Calu3 (cell line): Measurements from ENCODE around the gene SLC22A12. TPM values are rescaled to one million over a fixed set of nuclear protein-coding genes. Genes with fewer than 3 reads are reported as not detected.

ENCODE experiments used
- BruUV-seq: library from RNA; stranded (reverse); fragments of 400-500 nt; replicated peaks from 2 replicates; lab custom pipeline; 2021; lab: Mats Ljungman, UMichigan
- CTCF ChIA-PET: fragments of 300-600 bp; sonication (Branson Sonifier 250); formaldehyde crosslinking; loops from one replicate; lab custom pipeline; 2022; ENCODE audit warnings: antibody characterized with exemption; lab: Charles Lee
- DNase-seq: peaks from one replicate; pipeline ENCODE4 v3.0.0; 2022
- H3K27ac Mint-ChIP-seq: one replicate; pipeline ENCODE4 v1.8.0; 2022; ENCODE audit warnings: mixed read lengths; ENCODE audit not compliant: unreplicated experiment
- H3K27me3 Mint-ChIP-seq: one replicate; pipeline ENCODE4 v1.8.0; 2022; ENCODE audit warnings: mixed read lengths; ENCODE audit not compliant: unreplicated experiment
- H3K36me3 Mint-ChIP-seq: one replicate; pipeline ENCODE4 v1.8.0; 2022; ENCODE audit warnings: mild to moderate bottlenecking, moderate library complexity, mixed read lengths; ENCODE audit not compliant: insufficient read depth, unreplicated experiment
- H3K4me1 Mint-ChIP-seq: one replicate; pipeline ENCODE4 v1.8.0; 2022; ENCODE audit warnings: mild to moderate bottlenecking, low read depth, mixed read lengths; ENCODE audit not compliant: unreplicated experiment
- H3K4me3 Mint-ChIP-seq: one replicate; pipeline ENCODE4 v1.8.0; 2022; ENCODE audit warnings: mild to moderate bottlenecking, low read depth, moderate library complexity, mixed read lengths; ENCODE audit not compliant: unreplicated experiment
- H3K9me3 Mint-ChIP-seq: one replicate; pipeline ENCODE4 v1.8.0; 2022; ENCODE audit warnings: low read depth, mixed read lengths; ENCODE audit not compliant: unreplicated experiment
- intact Hi-C: fragments of 100-400 bp; cut with micrococcal nuclease; formaldehyde crosslinking; loops from one replicate; pipeline ENCODE4 v1.10.0; 2022; ENCODE audit not compliant: unreplicated experiment
- total RNA-seq: library from RNA; stranded (reverse); gene quantifications from 2 replicates; pipeline ENCODE4 v1.2.3, GENCODE V29; 2022
- TF ChIP-seq, protein P1 (sequence below): fragments of 200-600 bp; IDR thresholded peaks from one replicate; pipeline ENCODE4 v1.8.0; 2022; ENCODE audit warnings: antibody characterized with exemption; ENCODE audit not compliant: unreplicated experiment

The SLC22A12 gene
- total RNA-seq, 1 experiment from 2014 or later = not detected

DNA sequence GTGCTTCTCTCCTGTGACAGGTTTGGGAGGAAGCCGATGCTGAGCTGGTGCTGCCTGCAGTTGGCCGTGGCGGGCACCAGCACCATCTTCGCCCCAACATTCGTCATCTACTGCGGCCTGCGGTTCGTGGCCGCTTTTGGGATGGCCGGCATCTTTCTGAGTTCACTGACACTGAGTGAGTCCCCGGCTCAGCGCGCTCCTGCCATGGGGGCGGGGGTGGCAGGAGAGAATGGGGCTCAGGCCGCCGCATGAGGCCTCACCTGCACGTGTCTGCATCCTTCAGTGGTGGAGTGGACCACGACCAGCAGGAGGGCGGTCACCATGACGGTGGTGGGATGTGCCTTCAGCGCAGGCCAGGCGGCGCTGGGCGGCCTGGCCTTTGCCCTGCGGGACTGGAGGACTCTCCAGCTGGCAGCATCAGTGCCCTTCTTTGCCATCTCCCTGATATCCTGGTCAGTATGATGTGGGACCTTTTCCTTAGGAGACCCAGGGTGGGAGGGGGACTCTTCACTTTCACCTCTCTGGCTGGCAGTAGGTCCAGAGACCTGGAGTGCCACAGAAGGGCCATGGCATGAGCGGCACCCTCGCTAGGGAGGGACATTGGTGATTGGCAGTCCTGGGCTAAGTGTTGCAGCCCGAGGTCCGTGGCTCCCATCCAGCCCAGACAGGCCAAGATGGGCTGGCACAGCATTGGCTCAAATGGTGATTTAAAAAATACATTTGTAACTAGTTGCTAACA, 28.9 kb upstream of the SLC22A12 start:
- H3K27me3 Mint-ChIP-seq = peaks cover 58% of the 10 kb centered on the region
- no peak overlapping the region for H3K27ac Mint-ChIP-seq
- intact Hi-C loops = no loop called here
- H3K4me3 Mint-ChIP-seq = no peak overlapping the region
- TF ChIP-seq, protein P1, sequence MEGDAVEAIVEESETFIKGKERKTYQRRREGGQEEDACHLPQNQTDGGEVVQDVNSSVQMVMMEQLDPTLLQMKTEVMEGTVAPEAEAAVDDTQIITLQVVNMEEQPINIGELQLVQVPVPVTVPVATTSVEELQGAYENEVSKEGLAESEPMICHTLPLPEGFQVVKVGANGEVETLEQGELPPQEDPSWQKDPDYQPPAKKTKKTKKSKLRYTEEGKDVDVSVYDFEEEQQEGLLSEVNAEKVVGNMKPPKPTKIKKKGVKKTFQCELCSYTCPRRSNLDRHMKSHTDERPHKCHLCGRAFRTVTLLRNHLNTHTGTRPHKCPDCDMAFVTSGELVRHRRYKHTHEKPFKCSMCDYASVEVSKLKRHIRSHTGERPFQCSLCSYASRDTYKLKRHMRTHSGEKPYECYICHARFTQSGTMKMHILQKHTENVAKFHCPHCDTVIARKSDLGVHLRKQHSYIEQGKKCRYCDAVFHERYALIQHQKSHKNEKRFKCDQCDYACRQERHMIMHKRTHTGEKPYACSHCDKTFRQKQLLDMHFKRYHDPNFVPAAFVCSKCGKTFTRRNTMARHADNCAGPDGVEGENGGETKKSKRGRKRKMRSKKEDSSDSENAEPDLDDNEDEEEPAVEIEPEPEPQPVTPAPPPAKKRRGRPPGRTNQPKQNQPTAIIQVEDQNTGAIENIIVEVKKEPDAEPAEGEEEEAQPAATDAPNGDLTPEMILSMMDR = no peak
- H3K36me3 Mint-ChIP-seq = no peaks in the 10 kb centered on the region
- no peak for DNase-seq
- CTCF ChIA-PET = interaction anchor here (0.5 kb wide), 1 partner anchor 805 kb away, joined by 3 read pairs; no protein-coding TSS in a partner anchor
- peaks cover 6% of the 10 kb centered on the region for H3K4me1 Mint-ChIP-seq
- H3K9me3 Mint-ChIP-seq = no peaks in the 10 kb centered on the region
- no TSS peak for BruUV-seq

DNA sequence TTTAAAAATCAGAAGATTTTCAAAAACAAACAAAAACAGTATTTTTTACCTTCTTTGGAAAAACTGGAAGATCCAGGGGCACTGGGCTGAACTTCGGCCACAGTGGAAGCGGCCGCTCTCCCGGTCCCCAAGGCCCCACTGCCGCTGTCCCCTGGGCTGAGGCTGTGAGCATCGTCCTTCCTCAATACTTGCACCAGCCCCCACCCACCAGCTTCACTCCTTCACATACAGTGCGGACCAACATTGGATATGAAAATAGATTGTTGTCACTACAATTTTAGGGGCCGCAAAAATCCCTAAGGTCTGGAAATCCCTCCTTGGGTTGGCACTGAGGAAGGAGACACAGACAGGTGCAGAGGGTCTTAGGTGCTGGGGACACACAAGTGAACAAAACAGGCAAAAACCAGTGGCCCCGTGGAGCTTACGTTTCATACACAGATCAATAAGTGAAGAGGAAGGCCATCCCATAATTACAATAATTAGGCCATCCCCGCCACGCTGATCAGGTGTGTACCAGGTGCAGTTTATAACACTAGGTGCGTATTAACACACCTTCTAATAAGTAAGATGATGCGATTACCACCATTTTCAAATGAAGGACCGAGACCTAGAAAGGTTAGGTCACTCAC, 28.2 kb upstream of the SLC22A12 start:
- H3K27ac Mint-ChIP-seq = no peak overlapping the region
- TF ChIP-seq, protein P1 = no peak
- CTCF ChIA-PET = no interaction called here
- H3K4me3 Mint-ChIP-seq = no peak overlapping the region
- no peaks in the 10 kb centered on the region for H3K9me3 Mint-ChIP-seq
- H3K4me1 Mint-ChIP-seq = peaks cover 6% of the 10 kb centered on the region
- no peaks in the 10 kb centered on the region for H3K36me3 Mint-ChIP-seq
- no TSS peak for BruUV-seq
- H3K27me3 Mint-ChIP-seq = peaks cover 65% of the 10 kb centered on the region
- intact Hi-C loops = no loop called here
- no peak for DNase-seq

DNA sequence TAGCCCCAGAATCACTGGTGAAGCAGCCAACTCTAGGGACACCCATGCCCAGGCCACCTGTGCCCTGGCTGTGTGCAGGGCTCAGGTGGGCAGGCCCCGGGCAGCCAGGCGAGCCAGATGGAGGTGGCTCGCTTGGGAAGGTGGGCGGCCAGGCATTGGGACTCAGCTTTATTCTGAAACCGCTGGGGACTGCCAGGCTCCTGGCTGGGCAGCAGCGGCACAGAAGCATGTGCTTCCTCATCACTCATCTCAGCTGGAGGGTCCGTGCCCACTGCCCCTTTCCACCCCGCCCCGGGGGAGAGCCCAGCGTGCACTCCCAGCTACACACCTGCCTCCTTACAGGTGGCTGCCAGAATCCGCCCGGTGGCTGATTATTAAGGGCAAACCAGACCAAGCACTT, 27.1 kb upstream of the SLC22A12 start:
- BruUV-seq = no TSS peak
- DNase-seq = no peak
- H3K9me3 Mint-ChIP-seq = no peaks in the 10 kb centered on the region
- H3K27me3 Mint-ChIP-seq = peaks cover 59% of the 10 kb centered on the region
- no peak overlapping the region for H3K4me3 Mint-ChIP-seq
- intact Hi-C loops = no loop called here
- TF ChIP-seq, protein P1 = no peak
- CTCF ChIA-PET = interaction anchor here (1.2 kb wide), 1 partner anchor 89 kb away, joined by 3 read pairs; no protein-coding TSS in a partner anchor
- peaks cover 6% of the 10 kb centered on the region for H3K4me1 Mint-ChIP-seq
- H3K27ac Mint-ChIP-seq = no peak overlapping the region
- H3K36me3 Mint-ChIP-seq = no peaks in the 10 kb centered on the region

DNA sequence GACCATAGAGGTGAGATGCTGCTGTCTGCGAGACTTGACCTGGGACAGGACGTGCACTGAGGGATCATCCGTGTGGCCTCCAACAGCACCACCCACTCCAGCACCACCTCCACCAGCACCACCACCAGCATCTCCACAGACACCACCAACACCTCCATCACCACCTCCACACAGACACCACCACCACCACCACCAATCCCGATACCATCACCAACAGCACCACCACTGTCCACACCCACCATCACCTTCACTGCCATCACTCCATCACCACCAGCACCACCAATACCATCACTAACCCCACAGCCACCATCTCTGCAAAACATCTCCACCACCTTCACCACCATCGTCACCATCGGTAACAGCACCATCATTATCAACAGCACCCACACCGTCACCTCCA, 26.6 kb upstream of the SLC22A12 start:
- Mint-ChIP-seq H3K4me1 (peaks cover 6% of the 10 kb centered on the region), H3K27me3 (peaks cover 54% of the 10 kb centered on the region), H3K9me3 (no peaks in the 10 kb centered on the region), H3K4me3 (no peak overlapping the region), H3K36me3 (no peaks in the 10 kb centered on the region), H3K27ac (no peak overlapping the region)
- DNase-seq = no peak
- TF ChIP-seq, protein P1 = no peak
- BruUV-seq = no TSS peak
- CTCF ChIA-PET = interaction anchor here (1.2 kb wide), 1 partner anchor 88 kb away, joined by 3 read pairs; no protein-coding TSS in a partner anchor
- intact Hi-C loops = no loop called here
